Measurements from ENCODE around the gene LYPD8.

DNA sequence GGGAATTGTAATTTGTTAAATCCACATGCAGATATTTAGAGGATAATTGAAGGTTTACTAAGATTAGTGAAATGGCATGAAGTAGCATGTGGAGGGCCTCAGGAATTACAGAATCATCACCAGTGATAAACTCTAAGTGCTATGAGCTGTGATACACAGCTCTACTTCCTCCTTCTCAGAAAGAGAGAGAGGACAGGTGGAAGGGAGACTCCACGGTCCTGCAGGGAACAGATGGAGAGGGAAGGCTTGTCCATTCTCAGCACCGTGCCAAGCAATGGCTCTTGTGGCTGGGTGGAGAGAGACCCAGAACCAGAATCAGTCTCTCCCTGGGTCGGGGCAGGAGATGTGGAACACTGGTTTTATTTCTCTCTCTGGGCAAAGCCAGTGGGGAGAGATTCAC lies 27.8 kb upstream of the LYPD8 start:
- TF ChIP-seq EP300 (IDR thresholded peaks at IDR 0.05) (no peak), POLR2AphosphoS5 (IDR thresholded peaks at IDR 0.05) (no peak)
- TF ChIP-seq, protein P1, sequence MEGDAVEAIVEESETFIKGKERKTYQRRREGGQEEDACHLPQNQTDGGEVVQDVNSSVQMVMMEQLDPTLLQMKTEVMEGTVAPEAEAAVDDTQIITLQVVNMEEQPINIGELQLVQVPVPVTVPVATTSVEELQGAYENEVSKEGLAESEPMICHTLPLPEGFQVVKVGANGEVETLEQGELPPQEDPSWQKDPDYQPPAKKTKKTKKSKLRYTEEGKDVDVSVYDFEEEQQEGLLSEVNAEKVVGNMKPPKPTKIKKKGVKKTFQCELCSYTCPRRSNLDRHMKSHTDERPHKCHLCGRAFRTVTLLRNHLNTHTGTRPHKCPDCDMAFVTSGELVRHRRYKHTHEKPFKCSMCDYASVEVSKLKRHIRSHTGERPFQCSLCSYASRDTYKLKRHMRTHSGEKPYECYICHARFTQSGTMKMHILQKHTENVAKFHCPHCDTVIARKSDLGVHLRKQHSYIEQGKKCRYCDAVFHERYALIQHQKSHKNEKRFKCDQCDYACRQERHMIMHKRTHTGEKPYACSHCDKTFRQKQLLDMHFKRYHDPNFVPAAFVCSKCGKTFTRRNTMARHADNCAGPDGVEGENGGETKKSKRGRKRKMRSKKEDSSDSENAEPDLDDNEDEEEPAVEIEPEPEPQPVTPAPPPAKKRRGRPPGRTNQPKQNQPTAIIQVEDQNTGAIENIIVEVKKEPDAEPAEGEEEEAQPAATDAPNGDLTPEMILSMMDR (IDR thresholded peaks at IDR 0.05) = no peak
